Endodermal cell (in vitro differentiated cells): ENCODE measurements around the gene SCAF4. TPM values are rescaled to one million over a fixed set of nuclear protein-coding genes. Genes with fewer than 3 reads are reported as not detected.
A peak's percentile ranks its signal among the peaks of the same experiment; 100 is the strongest.

Experiments
- DNase-seq: peaks from one replicate; pipeline ENCODE4 v3.0.0-alpha.2; 2017
- H3K27ac ChIP-seq: 2 replicates; pipeline ENCODE4 v1.5.1; 2013; ENCODE audit warnings: mild to moderate bottlenecking, low read depth, low read length, moderate library complexity
- H3K27me3 ChIP-seq: 2 replicates; pipeline ENCODE4 v1.6.1; 2013; ENCODE audit warnings: mild to moderate bottlenecking, low read length, moderate library complexity; ENCODE audit not compliant: insufficient read depth, control insufficient read depth, poor library complexity, severe bottlenecking
- H3K36me3 ChIP-seq: 2 replicates; pipeline ENCODE4 v1.7.0; 2013; ENCODE audit warnings: mild to moderate bottlenecking, low read length, moderate library complexity; ENCODE audit not compliant: control insufficient read depth, insufficient read depth
- H3K4me1 ChIP-seq: one replicate; pipeline ENCODE4 v1.7.0; 2013; ENCODE audit warnings: low read length; ENCODE audit not compliant: control insufficient read depth, insufficient read depth
- H3K4me3 ChIP-seq: 2 replicates; pipeline ENCODE4 v1.5.1; 2013; ENCODE audit warnings: mild to moderate bottlenecking, low read length, moderate library complexity
- H3K9ac ChIP-seq: 2 replicates; pipeline ENCODE4 v1.6.1; 2013; ENCODE audit warnings: mild to moderate bottlenecking, low read length, moderate library complexity; ENCODE audit not compliant: poor library complexity, severe bottlenecking; ENCODE audit errors: extremely low read depth
- H3K9me3 ChIP-seq: 2 replicates; pipeline ENCODE4 v1.6.1; 2013; ENCODE audit warnings: mild to moderate bottlenecking, low read length, moderate library complexity; ENCODE audit not compliant: control insufficient read depth
- H3K27ac Mint-ChIP-seq: 2 replicates; pipeline ENCODE4 v1.8.0; 2020; ENCODE audit warnings: mixed read lengths
- H3K27me3 Mint-ChIP-seq: 2 replicates; pipeline ENCODE4 v1.8.0; 2021; ENCODE audit warnings: mild to moderate bottlenecking, mixed read lengths; ENCODE audit not compliant: insufficient read depth
- H3K36me3 Mint-ChIP-seq: 2 replicates; pipeline ENCODE4 v1.8.0; 2020; ENCODE audit warnings: low read depth, mixed read lengths
- H3K4me1 Mint-ChIP-seq: 2 replicates; pipeline ENCODE4 v1.8.0; 2020; ENCODE audit warnings: mixed read lengths
- H3K4me3 Mint-ChIP-seq: 2 replicates; pipeline ENCODE4 v1.8.0; 2020; ENCODE audit warnings: mild to moderate bottlenecking, moderate library complexity, mixed read lengths
- H3K9me3 Mint-ChIP-seq: 2 replicates; pipeline ENCODE4 v1.8.0; 2020; ENCODE audit warnings: mild to moderate bottlenecking, mixed read lengths
- WGBS, 2 experiments: methylation state at CpG; one replicate each; pipeline versions ENCODE4 v1.1.5 to v1.1.7; 2013; ENCODE audit warnings: missing lambda C conversion rate in 2 of 2, mixed read lengths in 1 of 2; ENCODE audit not compliant: insufficient coverage in 1 of 2, insufficient read length in 1 of 2; 5-methylcytosine and 5-hydroxymethylcytosine counted together
- total RNA-seq, 2 donors: library from RNA; stranded (reverse); fragmentation: NEBNext Ultra II Directional in 1 of 2; extraction: Animal tissue kit (Norgen Biotek cat#: 25700) in 1 of 2; gene quantifications; 2 replicates in 1 of 2; 3 replicates in 1 of 2; pipeline ENCODE4 v1.2.1, GENCODE V29; 2021
- TF ChIP-seq, protein P1 (sequence below): fragments of 200-600 bp; sonication (generic); conservative IDR thresholded peaks from 2 replicates; pipeline ENCODE4 v1.5.0; 2021; ENCODE audit warnings: antibody characterized with exemption, mild to moderate bottlenecking

Gene SCAF4
- total RNA-seq, 2 donors from 2014 or later = 61.3 to 67.8 TPM

DNA sequence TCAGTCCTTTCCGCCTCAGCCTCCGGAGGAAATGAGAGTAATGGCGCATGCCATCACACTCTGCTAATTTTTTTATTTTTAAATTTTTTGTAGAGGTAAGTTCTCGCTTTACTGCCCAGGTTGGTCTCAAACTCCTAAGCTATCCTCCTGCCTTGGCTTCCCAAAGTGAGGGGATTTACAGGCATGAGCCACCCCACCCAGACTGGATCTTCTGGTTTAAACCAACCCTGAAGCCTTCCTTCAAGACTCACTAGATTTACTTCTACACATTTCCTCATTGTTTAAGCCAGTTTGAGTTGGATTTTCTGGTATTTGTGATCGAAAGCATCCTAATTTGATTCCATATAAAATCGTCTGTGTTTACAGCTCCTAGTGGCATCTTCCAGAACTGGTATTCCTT is 23.1 kb upstream of the SCAF4 start:
- peaks cover 9% of the 10 kb centered on the region for H3K4me1 Mint-ChIP-seq
- 94 to 100% methylated on average over 2 to 6 of the region's 6 CpGs for WGBS, 2 experiments
- H3K36me3 Mint-ChIP-seq = no peaks in the 10 kb centered on the region
- H3K4me3 ChIP-seq = no peak overlapping the region
- H3K27ac Mint-ChIP-seq = no peak overlapping the region
- H3K9me3 Mint-ChIP-seq = no peaks in the 10 kb centered on the region
- DNase-seq = no peak
- no peaks in the 10 kb centered on the region for H3K4me1 ChIP-seq
- H3K9me3 ChIP-seq = no peaks in the 10 kb centered on the region
- no peaks in the 10 kb centered on the region for H3K27me3 ChIP-seq
- no peak overlapping the region for H3K4me3 Mint-ChIP-seq
- no peak overlapping the region for H3K27ac ChIP-seq
- TF ChIP-seq, protein P1, sequence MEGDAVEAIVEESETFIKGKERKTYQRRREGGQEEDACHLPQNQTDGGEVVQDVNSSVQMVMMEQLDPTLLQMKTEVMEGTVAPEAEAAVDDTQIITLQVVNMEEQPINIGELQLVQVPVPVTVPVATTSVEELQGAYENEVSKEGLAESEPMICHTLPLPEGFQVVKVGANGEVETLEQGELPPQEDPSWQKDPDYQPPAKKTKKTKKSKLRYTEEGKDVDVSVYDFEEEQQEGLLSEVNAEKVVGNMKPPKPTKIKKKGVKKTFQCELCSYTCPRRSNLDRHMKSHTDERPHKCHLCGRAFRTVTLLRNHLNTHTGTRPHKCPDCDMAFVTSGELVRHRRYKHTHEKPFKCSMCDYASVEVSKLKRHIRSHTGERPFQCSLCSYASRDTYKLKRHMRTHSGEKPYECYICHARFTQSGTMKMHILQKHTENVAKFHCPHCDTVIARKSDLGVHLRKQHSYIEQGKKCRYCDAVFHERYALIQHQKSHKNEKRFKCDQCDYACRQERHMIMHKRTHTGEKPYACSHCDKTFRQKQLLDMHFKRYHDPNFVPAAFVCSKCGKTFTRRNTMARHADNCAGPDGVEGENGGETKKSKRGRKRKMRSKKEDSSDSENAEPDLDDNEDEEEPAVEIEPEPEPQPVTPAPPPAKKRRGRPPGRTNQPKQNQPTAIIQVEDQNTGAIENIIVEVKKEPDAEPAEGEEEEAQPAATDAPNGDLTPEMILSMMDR = peak; percentile 12
- H3K27me3 Mint-ChIP-seq = no peaks in the 10 kb centered on the region
- H3K9ac ChIP-seq = no peak overlapping the region
- H3K36me3 ChIP-seq = no peaks in the 10 kb centered on the region

DNA sequence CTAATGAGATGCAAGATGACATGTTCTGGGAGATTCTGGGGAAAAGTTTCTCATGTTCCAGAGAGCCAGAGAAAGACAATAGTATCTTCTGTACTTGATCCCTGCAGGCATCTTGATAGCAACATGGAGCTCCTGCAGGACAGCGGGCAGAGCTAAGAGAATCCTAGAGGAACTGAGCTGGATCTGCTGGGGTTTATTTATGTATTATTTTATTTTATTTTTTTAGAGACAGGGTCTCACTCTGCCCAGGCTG is 22.7 kb upstream of the SCAF4 start:
- H3K9ac ChIP-seq = no peak overlapping the region
- WGBS, 2 experiments = 88% methylated on average over 1 of the region's 1 CpG; no CpG with 5 or more reads in 1 of the 2 experiments
- TF ChIP-seq, protein P1 = no peak
- H3K27ac Mint-ChIP-seq = no peak overlapping the region
- no peak overlapping the region for H3K27ac ChIP-seq
- DNase-seq = no peak
- peaks cover 9% of the 10 kb centered on the region for H3K4me1 Mint-ChIP-seq
- H3K9me3 Mint-ChIP-seq = no peaks in the 10 kb centered on the region
- H3K4me3 Mint-ChIP-seq = no peak overlapping the region
- H3K36me3 ChIP-seq = no peaks in the 10 kb centered on the region
- no peaks in the 10 kb centered on the region for H3K4me1 ChIP-seq
- H3K4me3 ChIP-seq = no peak overlapping the region
- no peaks in the 10 kb centered on the region for H3K9me3 ChIP-seq
- H3K36me3 Mint-ChIP-seq = no peaks in the 10 kb centered on the region
- H3K27me3 ChIP-seq = no peaks in the 10 kb centered on the region
- no peaks in the 10 kb centered on the region for H3K27me3 Mint-ChIP-seq

DNA sequence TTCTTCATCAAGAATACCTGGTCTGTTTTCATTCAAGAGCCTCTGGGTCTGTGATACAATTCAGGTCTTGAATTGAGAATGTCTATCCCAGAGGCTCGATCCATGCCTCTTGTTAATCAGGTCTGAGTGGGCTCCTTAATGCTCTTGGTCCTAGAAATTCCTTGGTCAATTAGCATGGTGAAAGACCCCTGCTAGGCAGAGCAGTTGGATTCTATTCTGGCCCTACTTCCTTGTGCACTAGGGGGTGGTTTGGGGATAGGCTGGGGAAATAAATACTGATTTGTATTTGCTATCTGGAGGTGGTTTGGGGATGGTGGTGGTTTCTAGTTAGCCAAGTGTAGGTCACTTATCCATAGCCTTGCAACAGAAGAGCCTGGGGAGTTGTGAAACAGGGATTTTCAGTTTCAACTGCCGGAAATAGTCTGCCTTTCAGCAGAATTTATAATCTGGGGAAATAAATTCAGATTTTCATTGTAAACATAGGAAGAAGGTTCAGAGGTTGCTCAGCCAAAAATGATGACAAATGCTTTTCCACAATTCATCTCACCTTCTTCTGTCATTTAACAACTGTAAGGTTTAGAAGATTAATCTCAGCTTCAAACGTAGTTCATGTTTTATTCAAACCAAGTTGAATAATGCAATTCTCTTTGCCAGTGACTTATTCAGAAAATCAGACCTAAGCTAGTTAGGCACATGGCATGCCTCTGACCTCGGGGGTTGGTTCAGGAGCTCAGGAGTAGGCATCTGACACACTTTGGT is 22.2 kb upstream of the SCAF4 start:
- peak; percentile 43 for DNase-seq
- Histone ChIP-seq H3K9me3 (no peaks in the 10 kb centered on the region), H3K27ac (no peak overlapping the region), H3K4me1 (no peaks in the 10 kb centered on the region), H3K27me3 (no peaks in the 10 kb centered on the region), H3K36me3 (no peaks in the 10 kb centered on the region), H3K9ac (no peak overlapping the region), H3K4me3 (no peak overlapping the region)
- H3K27me3 Mint-ChIP-seq = peaks cover 3% of the 10 kb centered on the region
- no peaks in the 10 kb centered on the region for H3K36me3 Mint-ChIP-seq
- no peak overlapping the region for H3K4me3 Mint-ChIP-seq
- 56 to 74% methylated on average over 2 to 4 of the region's 4 CpGs for WGBS, 2 experiments
- H3K4me1 Mint-ChIP-seq = peaks cover 9% of the 10 kb centered on the region
- H3K9me3 Mint-ChIP-seq = no peaks in the 10 kb centered on the region
- no peak overlapping the region for H3K27ac Mint-ChIP-seq
- TF ChIP-seq, protein P1 = no peak
